HG02981 (cell line): ENCODE data around the gene ZRANB2.

Experiments used
- ATAC-seq: cut with Tn5 transposase; IDR thresholded peaks from one replicate; pipeline ENCODE4 v1.9.1; 2021; ENCODE audit warnings: mild to moderate bottlenecking, moderate library complexity; ENCODE audit not compliant: unreplicated experiment

Gene ZRANB2

DNA sequence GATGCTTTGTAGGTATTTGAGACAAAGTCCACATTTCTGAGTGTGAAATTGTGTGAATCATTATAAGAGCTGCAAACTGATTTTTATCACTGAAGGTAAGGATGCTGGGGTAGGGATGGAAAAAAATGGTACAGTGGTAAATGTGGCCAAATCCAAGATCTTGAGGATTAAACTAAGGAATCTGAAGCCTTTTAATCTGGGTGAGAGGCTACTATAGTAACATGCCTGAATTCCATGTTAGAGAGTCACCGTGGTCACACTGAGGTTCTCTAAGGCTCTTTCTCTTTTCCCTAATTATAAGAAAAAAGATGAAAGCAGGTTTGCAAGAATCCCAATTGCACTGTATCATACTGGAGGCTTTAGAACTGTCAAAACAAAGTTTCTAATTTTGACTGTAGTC, 50.8 kb downstream of the ZRANB2 start:
- no peak for ATAC-seq

DNA sequence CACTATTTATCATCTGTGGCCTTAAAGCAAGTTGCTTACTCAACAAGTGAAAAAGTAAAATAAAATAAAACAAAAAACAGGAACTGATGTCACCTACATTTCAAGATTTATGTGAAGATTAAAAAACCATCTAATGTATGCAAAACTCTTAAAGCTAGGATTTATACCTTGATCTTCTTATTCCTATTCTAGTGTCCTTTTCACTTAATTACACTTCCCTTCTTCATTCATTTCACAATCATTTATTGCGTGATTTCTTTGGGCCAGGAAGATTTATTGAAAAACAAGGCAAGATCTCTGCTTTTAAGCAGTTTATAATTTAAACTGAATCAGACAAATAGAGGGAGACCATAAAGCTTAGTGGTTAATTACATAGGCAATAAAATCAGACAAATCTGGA, 51.9 kb downstream of the ZRANB2 start:
- no peak for ATAC-seq

DNA sequence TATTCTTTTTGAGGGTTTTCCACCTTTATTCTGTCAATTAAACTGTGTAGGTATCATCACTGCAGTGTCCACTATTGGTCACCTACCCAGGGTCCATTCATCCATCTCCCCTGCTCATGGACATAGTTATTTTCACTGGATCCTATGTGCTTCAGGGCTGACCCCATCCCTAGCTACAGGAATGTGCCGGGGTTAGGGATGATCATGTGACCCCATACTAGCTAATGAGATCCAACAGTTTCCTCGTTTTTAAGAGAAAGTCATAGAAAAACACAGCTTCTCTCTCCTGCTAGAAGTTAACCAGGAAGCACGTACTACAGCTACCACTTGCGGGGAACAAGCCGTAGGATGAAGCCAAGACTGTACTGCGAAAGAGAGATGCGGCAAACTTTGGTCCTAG, 52.8 kb downstream of the ZRANB2 start:
- ATAC-seq, result no peak

DNA sequence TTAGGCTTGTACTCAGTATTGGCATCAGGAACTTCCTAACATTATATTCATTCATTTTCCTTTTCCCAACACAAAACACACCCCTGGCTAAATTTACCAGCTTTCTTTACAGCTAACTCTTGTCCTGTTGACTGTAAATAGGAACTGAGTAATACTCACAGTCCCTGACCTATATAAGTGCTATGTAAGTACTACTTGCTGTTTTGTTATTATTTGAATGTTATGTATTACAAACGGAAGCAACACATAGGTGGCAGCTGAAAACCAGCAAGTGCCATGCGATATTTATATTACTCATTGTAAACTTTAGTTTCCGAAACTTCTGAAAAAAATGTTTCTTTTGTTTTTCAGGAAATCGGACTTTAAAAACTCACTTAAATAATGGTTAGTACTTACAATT, 54.7 kb downstream of the ZRANB2 start:
- ATAC-seq, result no peak

DNA sequence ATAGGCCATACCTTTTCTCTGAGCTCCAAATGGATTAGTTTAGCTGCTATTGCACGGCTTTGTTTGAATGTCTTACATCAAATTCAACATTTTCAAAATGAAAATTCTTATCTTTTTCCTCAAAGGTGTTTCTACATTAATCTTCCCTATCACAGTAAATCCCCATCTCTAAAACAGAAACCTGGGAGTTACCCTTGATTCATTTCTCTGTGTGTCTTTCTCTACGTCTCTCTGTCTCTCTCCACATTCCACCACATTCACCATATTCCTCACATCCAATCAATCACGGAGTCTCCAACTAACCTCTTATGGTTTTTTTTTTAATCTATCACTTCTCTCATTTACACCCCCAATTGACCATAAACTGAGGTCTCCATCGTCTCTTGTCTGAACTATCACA, 57.3 kb downstream of the ZRANB2 start:
- ATAC-seq, result no peak

DNA sequence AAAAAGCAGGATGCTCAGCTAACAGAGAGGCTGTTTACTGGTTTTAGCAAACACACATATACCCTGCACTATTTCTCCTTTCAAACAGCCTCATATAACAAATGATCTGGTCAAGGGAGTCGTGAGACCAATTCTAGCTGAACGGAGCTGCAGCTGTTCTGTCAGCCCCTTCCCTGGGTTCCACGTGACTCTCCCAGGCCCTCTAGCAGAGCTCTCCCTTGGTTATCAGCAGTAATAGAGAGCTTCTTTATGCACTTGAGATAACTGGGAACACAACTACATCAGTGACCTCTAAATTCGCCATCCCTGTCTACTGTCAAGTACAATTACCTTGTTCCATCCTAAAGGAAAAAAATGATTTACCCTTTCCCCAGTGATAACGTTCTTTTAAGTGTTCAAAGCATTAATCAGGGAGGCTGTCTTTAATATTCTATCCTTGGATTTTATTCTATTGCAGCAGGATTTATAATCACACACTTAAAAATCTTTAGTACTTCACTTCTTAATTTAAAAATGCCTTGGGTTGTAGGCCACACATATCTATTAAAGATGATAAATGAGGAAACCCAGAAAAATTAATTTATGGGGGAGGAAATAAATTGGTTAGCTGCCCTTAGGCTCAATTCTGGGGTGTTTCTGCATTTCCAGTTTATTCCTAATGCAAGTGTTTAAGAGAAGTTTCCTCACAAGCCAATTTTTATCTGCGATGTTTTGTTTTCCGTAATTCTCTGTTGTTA, 61.4 kb downstream of the ZRANB2 start:
- no peak for ATAC-seq

DNA sequence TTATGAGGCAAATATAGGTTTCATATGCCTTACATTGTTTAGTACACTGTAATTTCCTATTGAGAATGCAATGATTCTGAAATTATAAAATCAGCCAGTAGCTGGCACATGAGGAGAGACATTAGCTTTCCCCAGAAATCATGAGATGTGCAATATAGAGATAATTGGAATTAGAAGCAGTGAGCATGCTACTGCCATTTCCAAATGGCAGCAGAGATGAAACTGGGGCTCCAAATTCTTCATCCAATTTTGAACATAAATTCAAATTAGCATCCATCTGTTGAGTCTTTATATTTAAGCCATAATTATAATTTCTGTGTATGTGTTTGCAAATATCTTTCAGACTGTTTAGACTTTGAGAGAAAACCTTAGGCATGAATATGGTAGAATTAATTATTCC, 62.0 kb downstream of the ZRANB2 start:
- no peak for ATAC-seq

DNA sequence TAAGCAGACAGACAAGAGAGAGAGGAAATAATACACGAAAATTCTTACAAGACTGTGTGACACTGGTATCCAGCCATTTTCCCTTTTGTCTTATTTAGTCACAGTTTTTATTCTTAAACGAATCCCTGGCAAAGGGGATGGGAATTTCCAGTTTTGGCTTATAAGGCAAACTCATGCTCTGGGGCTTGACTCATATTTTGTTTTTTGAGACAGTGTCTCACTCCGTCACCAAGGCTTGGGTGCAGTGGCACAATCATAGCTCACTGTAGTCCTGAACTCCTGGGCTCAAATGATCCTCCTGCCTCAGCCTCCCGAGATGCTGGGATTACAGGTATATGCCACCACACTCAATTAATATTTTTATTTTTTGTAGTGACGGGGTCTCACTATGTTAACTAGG, 65.1 kb downstream of the ZRANB2 start:
- ATAC-seq, result no peak

DNA sequence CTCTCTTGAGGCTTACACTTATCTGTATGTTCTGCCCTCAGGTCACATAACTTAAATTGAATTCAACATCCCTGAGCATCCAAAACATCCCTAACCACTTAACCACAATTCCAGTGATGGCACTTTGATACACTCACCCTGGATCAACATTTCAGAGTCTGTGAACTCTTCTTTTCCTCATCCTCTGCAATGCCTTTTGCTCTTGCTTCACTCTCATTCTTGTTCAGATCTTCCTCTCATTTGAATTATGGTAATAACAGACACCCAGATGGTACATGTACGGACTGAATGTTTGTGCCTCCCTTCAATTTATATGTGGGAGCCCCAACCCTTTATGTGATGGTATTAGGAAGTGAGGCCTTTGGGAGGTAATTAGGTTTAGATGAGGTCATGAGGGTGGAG, 66.7 kb downstream of the ZRANB2 start:
- ATAC-seq, result no peak
